Measurements from ENCODE around the gene NTM.

NTM gene

GRCh38 chr11:131583421-131583820 lies 213.0 kb downstream of the NTM start:
- H3K4me3 ChIP-seq: no peak overlapping the region
- no peak overlapping the region for H3K27ac ChIP-seq

DNA sequence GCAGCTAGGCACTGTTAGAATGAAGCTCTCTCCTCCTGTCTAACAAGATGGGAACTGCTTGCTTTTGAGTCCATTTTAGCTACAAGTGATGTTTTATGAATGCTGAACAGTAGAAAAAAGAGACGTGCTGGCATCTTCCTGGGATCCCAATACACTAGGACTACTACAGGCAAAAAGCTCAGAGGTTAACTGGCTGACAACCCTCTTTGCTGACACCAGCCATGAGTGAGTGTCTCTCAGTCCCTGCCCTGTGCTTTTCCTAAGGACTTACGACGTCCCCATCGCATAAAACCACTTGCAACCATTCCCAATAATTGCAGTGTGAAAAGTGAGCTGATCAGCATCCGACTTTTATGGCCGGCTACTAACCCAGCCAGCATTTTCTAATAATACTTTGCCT lies 213.5 kb downstream of the NTM start:
- Histone ChIP-seq H3K4me3 (no peak overlapping the region), H3K27ac (no peak overlapping the region)

DNA sequence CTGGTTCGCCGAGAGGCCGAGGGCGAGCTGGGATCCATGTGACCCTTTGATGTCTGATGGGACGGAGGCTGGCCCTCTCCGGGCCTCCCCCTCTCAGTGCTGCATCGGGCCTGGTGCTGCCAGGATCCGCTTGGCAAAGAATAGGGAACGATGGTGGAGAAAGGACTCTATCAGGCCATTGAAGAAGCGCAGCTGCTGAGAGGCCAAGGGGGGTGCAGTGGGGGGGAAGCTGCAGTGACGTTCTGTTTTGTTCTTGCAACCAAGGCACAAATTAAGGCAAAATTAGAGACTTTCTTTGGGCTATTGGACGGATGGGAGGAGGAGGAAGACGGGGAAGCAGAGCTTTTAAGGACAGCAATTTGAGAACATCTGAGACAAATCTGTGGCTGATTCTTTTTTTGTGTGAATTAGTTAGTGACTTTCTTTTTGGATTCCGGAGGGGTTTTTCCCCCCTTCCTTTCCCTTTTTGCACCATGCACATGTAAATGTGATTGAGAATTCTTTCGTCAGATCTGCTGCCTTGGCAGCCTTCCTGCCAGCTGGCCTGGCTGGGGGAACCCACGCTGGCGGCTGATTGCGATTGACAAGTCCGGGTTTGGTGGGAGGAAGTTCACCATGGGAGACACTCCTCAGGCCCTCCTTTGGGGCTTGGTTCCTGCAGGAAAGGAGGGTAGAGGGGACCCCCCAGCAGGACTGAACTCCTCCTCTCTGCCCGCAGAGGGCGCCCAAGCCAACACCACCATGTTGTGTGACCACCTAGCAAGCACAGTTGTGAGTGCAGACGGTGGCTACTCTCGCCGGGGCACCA lies 214.6 kb downstream of the NTM start:
- no peak overlapping the region for H3K27ac ChIP-seq
- H3K4me3 ChIP-seq: no peak overlapping the region

DNA sequence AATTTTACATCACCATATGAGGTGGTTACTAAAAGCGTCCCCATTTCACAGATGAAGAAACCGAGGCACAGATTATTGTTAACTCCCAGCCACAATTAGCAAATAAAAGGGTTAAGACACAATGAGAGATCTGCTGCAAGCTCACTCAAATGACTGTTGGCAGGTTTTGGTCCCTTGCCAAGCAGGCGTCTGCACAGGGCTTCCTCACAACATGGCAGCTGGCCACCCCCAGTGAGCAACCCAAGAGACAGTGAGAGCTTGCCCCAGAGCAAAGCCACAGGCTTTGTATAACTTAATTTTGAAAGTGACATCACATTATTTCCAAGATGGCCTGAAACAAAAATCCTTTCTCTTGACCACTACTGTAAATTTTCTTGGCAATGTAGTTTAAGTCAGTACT lies 217.6 kb downstream of the NTM start:
- no peak overlapping the region for H3K4me3 ChIP-seq
- H3K27ac ChIP-seq: no peak overlapping the region

GRCh38 chr11:131591051-131591461 lies 220.6 kb downstream of the NTM start:
- Histone ChIP-seq H3K27ac (no peak overlapping the region), H3K4me3 (no peak overlapping the region)

DNA sequence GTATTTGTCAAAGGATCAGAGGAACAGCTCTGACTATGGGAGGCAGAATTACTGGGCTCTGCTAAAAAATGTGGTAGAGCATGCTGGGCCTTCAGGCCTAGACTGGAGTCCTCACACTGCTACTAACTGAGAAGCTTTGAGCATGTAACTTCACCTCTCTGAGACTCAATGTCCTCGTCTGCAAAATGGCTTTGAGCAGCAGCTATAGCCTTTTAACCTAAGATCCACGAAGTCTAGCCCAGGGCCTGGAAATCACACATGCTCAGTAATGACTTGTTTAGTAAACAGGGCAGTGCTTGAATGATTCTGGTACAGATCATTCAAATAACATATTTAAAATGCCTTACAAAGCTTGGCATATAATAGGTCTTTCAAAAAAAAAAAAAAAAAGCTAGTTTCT lies 221.7 kb downstream of the NTM start:
- Histone ChIP-seq H3K4me3 (no peak overlapping the region), H3K27ac (no peak overlapping the region)

DNA sequence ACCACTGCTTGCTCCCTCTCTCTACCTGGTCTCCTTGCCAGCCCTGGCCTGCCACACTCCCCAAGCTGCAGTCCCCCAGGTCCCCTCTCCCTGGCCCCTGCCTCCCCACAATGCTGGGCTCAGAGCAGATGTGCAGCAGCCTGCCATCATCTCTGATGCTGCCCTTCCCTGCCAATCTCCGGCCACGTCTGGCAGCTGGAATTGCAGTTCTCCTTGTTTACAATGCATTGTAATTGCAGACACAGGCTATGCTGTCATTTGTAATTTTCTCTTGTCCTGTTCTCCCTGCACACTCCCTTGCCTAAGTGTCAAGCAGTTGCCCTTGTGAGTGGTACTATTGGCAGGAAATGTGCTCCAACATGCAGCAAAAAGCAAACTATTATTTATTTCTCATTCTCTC lies 222.3 kb downstream of the NTM start:
- no peak overlapping the region for H3K4me3 ChIP-seq

GRCh38 chr11:131593301-131593700 lies 222.9 kb downstream of the NTM start:
- H3K27ac ChIP-seq: no peak overlapping the region

More for the DNA sequence above, 222.3 kb downstream of the NTM start:
- no peak overlapping the region for H3K27ac ChIP-seq

GRCh38 chr11:131595797-131596196 lies 225.4 kb downstream of the NTM start:
- Histone ChIP-seq H3K27ac (no peak overlapping the region), H3K4me3 (no peak overlapping the region)

More at GRCh38 chr11:131593301-131593700, 222.9 kb downstream of the NTM start:
- no peak overlapping the region for H3K4me3 ChIP-seq

DNA sequence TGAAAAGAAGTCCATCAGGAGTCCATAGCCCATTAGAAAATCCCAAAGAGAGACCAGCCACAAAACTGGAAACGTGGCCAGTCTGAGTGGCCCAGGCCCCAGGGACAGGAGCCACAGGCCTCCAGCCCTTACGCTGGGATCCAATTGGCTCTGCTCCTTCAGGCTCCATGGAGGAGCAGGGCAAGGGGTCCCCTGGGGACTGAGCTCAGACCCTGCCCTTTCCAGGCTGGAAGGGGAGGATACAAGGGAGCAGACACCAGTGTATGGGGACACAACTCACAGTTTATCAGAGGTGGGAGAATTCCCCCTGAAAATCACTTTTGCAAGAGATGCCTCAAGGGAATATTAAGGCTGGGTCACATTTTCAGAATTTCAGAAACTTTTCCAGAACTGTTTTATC lies 227.5 kb downstream of the NTM start:
- Histone ChIP-seq H3K4me3 (no peak overlapping the region), H3K27ac (no peak overlapping the region)

- no peak overlapping the region for H3K4me3 ChIP-seq
- no peak overlapping the region for H3K27ac ChIP-seq
Measured at GRCh38 chr11:131598305-131598704, 227.9 kb downstream of the NTM start.

DNA sequence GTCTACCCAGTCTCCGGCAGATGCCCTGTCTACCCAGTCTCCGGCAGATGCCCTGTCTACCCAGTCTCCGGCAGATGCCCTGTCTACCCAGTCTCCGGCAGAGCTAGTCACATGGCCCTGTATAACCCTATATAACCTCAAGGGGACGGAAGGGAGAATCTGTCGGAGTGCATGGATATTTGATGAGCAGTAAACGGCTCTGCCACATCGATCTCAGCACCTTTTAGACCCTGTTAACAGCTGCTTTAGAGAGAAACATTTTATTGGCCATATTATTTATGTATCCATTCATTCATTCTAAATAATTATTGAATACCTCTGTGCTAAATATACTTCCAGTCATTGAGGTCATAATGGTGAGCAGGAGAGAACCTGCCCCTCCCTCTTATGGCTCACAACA lies 228.9 kb downstream of the NTM start:
- H3K27ac ChIP-seq: no peak overlapping the region
- H3K4me3 ChIP-seq: no peak overlapping the region

GRCh38 chr11:131600628-131601027 lies 230.2 kb downstream of the NTM start:
- no peak overlapping the region for H3K27ac ChIP-seq

DNA sequence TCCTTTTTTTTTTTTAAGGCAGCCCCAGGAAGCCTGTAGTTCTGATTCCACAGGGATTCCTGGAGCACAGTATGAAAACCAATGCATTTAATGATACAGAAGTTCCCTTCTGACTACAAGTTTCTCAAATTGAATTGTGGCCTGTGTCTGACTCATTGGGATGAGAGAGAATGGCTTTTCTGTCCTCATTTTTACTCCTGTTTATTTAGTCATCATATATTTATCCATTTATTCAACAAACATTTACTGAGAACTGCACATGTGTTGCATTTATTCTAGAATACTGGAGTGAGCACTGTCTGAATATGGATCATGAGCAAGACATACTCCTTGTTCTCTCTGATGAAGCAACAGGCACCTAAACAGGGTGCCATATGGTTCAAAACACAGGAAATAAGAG lies 231.2 kb downstream of the NTM start:
- Histone ChIP-seq H3K27ac (no peak overlapping the region), H3K4me3 (no peak overlapping the region)

More at GRCh38 chr11:131600628-131601027, 230.2 kb downstream of the NTM start:
- H3K4me3 ChIP-seq: no peak overlapping the region

DNA sequence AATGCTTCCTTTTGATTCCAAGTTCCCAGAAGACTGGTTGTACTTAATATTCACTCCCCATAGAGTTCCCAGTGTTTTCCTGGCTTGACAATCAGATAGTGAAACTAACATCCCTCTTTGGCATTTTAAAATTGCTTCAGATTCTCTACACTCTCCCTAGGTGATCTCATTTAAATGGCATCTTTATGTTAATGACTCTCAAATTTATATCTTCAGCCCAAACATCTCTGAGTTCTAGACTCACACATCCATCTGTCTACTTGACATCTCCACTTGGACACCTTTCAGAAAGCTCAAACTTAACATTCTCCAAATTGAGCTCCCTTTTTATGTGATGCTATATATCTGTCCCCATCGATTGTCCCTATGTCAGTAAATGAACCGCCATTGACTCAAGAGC lies 232.0 kb downstream of the NTM start:
- Histone ChIP-seq H3K4me3 (no peak overlapping the region), H3K27ac (no peak overlapping the region)

GRCh38 chr11:131606811-131607335 lies 236.5 kb downstream of the NTM start:
- Histone ChIP-seq H3K27ac (no peak overlapping the region), H3K4me3 (no peak overlapping the region)

DNA sequence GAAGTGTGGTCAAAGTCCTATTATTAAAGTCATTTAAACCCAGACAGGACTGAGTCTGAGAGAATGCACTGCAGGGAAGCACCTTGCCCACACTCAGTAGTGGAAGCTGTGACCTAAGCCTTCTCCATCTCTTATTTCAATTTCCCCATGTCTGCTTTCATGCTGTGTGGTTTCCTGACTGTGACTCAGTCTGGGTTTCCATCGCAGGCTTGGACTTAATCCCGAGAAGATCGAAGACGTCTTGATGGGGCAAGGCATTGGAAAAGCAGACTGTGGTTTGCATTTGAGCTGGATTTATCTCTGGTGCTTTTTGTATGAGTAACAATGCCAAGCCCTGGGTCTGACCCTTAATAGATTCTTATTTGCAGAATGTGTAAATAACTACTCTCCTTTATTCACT lies 238.9 kb downstream of the NTM start:
- H3K27ac ChIP-seq: no peak overlapping the region
- no peak overlapping the region for H3K4me3 ChIP-seq

DNA sequence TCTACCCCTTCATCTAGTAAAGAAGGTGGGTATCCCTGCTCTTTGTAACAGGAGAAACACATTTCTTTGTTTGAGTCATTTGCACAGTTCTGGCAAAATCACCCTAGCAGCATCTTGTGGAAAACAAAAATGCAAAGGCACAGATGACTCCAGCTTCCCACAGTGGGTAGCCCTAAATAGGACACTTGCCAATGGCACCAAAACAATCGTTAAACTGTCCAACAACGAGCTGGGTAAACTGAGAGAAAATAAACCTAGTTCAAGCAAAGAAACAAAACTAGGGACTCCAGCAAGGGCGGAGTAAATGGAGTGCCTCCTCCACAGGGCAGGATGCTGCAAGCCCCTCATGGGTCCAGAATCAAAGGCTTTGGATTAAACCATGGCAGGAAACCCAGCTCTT lies 239.5 kb downstream of the NTM start:
- H3K27ac ChIP-seq: no peak overlapping the region
- no peak overlapping the region for H3K4me3 ChIP-seq

DNA sequence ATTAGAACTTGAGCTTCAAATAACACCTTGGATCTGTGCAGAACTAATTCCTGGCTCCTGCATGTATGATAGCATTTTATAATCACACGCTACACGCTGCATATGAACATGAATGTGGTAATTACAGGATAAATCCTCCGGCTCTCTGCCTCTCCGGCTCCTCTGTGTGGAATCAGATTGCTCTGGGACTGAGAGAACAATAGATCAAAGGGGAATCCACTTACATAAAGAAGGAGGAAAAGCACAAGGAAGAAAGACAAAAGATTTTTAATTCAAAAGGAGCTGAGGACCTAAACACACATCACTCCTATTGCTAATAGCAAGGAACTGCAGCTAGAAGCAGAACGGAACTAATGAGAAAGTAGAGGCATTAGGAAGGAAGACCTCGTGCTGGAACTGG lies 240.9 kb downstream of the NTM start:
- Histone ChIP-seq H3K27ac (no peak overlapping the region), H3K4me3 (no peak overlapping the region)

DNA sequence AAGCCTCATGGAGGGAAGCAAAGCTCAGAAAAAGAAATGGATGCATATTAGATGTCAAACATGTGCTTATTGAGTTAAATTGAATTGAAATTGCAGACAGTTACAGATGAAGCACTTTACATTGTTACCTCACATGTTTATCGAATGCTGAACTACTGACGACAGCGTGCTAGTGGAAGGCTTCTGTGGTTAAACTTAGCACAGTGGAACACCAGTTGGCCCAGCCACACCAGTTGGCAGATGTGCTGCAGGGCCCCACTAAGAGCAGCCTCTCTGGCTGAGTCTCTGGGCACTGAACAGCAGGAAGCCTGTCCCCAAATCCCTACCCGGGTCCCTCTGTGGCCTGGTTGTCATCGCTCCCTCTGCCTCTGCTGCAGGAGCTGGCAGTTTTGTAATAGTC lies 242.1 kb downstream of the NTM start:
- Histone ChIP-seq H3K4me3 (no peak overlapping the region), H3K27ac (no peak overlapping the region)

DNA sequence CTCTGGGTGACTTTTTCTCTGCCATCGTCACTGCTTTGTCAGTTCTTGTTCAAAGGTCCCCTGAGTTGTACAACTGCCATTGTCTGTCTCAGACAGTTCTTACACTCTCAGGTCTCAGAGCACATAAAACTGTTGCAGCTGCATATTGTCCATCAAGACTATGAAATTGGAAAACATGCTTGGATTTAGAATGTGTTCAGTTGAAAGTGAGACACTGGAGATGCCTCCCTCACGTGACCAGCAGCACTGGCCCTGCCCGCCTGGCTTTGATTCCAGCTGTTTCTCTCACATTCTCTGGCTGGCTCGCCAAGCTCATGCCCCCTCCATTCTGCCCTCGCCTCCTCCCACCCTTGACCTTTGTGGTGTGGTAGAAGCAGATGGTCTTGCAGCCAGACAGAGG lies 244.2 kb downstream of the NTM start:
- H3K27ac ChIP-seq: no peak overlapping the region
- no peak overlapping the region for H3K4me3 ChIP-seq

- Histone ChIP-seq H3K4me3 (no peak overlapping the region), H3K27ac (no peak overlapping the region)
Measured at GRCh38 chr11:131615611-131616010, 245.2 kb downstream of the NTM start.

All from skin epidermis (tissue), 12 donors.